Activated CD4-positive, alpha-beta T cell treated with anti-CD3 and anti-CD28 coated beads, Interleukin-2, amount 50 U/mL, for 48 hours (primary cell): Measurements from ENCODE around the gene SYPL2.

Source experiments
- DNase-seq, 2 experiments: peaks; one replicate each; pipeline ENCODE4 v3.0.0-alpha.2; 2020

SYPL2 gene

GRCh38 chr1:109493227-109493626 is 26.9 kb downstream of the SYPL2 start:
- DNase-seq = no peak

- DNase-seq = peak; percentile 88 to 92
Observed at GRCh38 chr1:109493805-109494539, 27.6 kb downstream of the SYPL2 start, which contains the start of gene CYB561D1. Gene CYB561D1 (plus strand): TSS chr1:109494094. CDS start chr1:109494140, 46 bp downstream.

GRCh38 chr1:109495738-109496137 is 29.4 kb downstream of the SYPL2 start:
- DNase-seq = no peak

- no peak for DNase-seq
Observed at GRCh38 chr1:109497449-109498160, 31.3 kb downstream of the SYPL2 start.

GRCh38 chr1:109498161-109498801 is 31.9 kb downstream of the SYPL2 start:
- peak; percentile 38 to 51 for DNase-seq

GRCh38 chr1:109499081-109499480 is 32.7 kb downstream of the SYPL2 start:
- no peak for DNase-seq

GRCh38 chr1:109499661-109500536 is 33.6 kb downstream of the SYPL2 start:
- peak; percentile 75 to 77 for DNase-seq

GRCh38 chr1:109500941-109501381 is 34.6 kb downstream of the SYPL2 start:
- no peak for DNase-seq

- DNase-seq = no peak
Observed at GRCh38 chr1:109501644-109502363, 35.5 kb downstream of the SYPL2 start.

GRCh38 chr1:109502364-109502851 is 36.1 kb downstream of the SYPL2 start:
- peak in 1 of 2 experiments; percentile 27 for DNase-seq

GRCh38 chr1:109503935-109504334 is 37.6 kb downstream of the SYPL2 start:
- DNase-seq = no peak

GRCh38 chr1:109504974-109505373 is 38.6 kb downstream of the SYPL2 start:
- DNase-seq = no peak

GRCh38 chr1:109508001-109508872 is 41.9 kb downstream of the SYPL2 start:
- no peak for DNase-seq

GRCh38 chr1:109508873-109509175 is 42.5 kb downstream of the SYPL2 start:
- no peak for DNase-seq

- DNase-seq = peak; percentile 65 to 68
Observed at GRCh38 chr1:109509176-109510134, 43.1 kb downstream of the SYPL2 start, which contains the start of gene AMIGO1. Gene AMIGO1 (minus strand): TSS chr1:109509727. CDS start chr1:109508912, 815 bp downstream.

- no peak for DNase-seq
Observed at GRCh38 chr1:109513110-109513710, 46.9 kb downstream of the SYPL2 start.

GRCh38 chr1:109514846-109515245 is 48.5 kb downstream of the SYPL2 start:
- no peak for DNase-seq

- no peak for DNase-seq
Observed at GRCh38 chr1:109516872-109517271, 50.5 kb downstream of the SYPL2 start.

- no peak for DNase-seq
Observed at GRCh38 chr1:109517337-109517736, 51.0 kb downstream of the SYPL2 start.
